CD4-positive, alpha-beta T cell treated with Interleukin-4 for 4 hours (primary cell): Measurements from ENCODE around the gene LRRC2.
"Not testable (repeated sequence)": the region's sequence is repeated elsewhere in the genome, so short reads cannot be mapped to it uniquely, and the experiment has no call there.

Source experiments
- DNase-seq: peaks from one replicate; pipeline ENCODE4 v3.0.0-alpha.2; 2020

LRRC2 gene

DNA sequence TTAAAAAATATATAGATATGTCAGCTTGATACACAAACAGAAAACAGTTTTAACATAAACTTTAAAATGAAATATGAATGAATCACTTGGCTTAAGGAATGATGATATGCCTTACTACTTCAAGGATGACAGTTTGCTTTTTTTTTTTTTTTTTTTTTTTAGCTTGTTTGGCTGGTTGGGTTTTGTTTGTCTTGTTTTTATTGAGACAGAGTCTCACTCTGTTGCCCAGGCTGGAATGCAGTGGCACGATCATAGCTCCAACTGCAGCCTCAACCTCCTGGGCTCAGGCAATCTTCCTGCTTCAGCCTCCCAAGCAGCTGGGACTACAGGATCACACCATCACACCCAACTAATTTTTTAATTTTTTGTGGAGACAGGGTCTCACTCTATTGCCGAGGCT, 14.5 kb downstream of the LRRC2 start:
- no peak for DNase-seq

DNA sequence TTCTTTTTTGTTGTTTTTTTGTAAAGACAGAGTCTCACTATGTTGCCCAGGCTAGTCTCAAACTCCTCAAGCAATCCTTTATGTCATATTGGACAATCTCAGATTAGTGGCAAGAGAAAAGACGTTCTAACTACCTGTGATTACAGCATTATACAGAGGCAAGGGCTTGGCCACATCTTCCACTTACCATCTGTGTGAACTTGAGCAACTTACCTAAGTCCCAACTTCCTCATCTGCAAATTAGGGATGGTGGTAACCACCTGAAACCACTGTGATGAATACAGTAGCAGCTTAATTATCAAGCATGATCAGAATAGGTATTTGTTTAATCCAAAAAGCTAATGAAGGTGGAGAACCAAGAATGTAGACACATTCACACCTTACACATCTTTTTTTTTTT, 16.1 kb downstream of the LRRC2 start:
- DNase-seq = no peak

DNA sequence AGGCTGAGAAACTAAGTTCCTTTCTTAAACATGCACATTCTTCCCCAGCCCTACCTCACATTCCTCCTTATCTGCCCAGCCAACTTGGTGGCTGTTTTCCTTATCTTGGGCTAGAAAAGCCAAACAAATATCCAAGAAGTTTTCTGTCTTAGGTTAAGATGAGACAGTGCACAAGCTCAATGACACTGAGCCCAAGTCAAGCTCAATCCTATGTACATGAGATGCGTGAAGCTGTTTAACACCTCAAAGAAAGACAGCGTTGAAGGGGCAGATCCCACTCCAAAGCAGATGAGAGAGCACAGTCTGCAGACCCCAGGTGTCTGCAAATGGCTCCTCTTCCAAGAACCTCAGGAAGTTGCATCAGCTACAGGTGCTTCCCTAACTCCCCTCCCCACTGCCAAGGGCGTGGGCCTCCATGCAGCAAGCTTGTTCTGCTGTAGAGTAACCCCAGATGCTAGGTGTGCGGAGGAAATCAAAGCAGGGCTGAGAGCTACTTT, 16.6 kb downstream of the LRRC2 start:
- no peak for DNase-seq

DNA sequence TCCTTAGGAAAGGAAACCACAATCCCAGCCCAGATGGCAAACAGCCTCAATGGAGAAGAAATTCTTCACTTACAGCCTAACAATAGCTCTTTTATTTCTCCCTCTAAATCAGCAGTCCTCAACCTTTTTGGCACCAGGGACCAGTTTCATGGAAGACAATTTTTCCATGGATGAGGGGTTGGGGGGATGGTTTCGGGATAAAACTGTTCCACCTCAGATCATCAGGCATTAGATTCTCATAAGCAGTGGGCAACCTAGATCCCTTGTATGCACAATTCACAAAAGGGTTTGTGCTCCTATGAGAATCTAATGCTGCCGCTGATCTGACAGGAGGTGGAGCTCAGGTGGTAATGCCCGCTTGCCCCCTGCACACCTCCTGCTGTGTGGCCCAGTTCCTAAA, 17.5 kb downstream of the LRRC2 start:
- not testable (repeated sequence) for DNase-seq

DNA sequence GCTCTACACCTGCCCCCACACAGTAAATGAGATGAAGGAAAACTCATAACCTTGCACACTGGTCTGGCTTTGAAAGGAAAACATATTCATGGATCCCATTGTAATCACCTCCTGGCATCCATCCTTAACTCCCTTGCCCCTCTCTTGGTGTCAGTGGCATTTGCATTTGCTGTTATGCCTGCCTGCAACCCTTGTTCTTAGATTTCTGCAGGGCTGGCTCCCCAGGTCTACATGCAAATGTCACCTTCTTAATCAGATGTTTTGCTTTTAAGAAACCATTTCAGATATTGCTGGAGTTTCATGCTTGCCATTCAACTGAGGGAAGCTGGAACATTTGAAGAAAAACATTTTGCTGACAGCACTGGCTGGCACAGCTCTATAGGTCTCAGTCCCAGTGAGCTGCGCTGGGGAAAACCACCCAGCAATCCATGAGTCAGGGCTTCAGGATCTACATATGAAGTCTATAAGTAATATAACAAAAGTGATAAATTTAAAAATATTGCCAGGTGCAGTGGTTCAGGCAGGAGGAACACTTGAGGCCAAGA, 19.1 kb downstream of the LRRC2 start:
- no peak for DNase-seq

DNA sequence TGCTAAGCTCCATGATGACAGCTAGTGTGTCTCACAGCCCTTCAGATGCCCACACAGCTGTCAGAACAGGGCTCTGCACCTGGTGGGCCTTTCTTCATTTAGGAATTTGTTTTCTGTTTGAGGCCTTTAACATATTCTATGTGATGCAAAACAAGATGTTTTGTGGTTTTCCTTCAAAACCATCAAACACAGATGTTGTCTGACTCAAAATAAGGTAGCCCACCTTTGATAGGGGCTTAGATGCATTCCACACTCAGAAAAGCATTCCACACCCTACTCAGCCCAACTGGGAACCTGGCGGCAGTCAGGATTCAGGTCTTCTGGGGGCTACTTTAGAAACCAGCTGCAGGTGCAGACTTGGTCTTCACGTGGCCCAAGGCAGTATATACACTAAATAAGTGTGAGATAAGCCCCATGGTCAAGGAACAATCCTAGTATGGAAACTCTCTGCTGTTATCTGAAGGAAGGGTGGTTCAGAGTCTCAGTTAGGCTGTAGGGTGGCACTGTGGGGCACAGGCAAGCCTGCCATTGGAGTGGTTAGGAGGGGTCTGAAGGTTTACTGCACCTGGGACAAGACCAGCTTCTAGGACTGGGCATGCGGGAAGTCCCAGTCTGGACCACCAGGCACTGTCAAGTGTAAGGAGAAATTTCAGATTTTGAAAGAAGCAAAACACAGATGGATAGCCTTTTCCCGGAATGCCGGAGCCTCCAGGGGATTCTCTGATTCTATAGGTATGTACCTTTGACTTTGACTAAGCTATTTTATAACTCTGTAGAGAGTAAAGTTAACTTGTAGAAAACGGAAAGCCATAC, 20.1 kb downstream of the LRRC2 start:
- DNase-seq = no peak

DNA sequence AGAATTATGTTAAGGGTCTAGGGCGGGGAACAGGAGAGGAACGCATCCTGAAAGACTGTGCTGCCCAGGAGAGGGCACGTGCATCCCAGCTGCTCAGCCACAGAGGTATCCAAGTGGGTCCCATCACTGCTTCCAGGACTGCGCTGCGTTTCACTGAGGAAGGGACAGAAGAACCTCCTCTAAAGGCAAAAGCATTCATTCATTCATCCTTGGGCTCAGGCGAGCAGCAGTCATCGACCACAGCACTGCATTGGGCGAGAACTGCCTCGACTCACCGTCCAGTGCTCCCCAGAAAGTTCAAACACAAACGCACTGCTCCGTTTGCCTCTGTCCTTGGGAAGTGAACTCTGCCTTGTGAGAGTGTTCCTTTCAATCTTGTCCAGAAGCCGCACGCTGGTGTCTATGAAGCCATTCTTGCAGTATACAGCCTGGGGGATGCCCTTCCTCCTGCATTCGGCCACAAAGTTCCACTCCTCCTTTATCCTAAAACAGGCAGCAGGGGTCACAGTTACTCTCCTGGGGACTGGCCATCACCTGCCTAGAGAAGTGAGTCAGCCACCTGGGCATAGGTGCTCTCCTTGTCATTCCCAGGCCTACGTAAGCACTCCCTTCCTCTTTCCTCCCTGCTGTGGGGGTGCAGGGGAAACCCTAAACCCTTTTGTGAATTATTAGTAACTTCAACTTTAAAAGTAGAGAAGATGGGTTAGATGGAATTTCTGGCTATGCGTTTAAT, 21.2 kb downstream of the LRRC2 start:
- no peak for DNase-seq

DNA sequence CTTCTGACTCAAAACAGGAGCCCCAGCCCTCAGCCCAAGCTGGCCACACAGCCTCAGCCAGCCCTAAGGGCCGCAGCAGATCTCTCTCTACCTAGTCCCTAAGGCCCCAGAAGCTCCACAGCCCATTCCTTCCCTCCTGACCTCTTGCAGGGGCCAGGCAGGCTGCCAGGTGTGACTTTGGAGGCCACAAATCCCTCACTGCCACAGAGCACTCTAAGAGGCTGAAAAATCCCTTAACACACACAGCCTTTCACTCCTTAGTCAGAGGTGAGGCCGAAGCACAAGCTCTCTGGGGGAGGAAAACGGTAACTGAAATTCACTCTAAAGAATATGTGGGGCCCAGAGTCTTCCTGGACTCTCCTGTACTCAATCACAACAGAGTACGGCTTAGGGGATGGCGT, 23.3 kb downstream of the LRRC2 start:
- DNase-seq = no peak

DNA sequence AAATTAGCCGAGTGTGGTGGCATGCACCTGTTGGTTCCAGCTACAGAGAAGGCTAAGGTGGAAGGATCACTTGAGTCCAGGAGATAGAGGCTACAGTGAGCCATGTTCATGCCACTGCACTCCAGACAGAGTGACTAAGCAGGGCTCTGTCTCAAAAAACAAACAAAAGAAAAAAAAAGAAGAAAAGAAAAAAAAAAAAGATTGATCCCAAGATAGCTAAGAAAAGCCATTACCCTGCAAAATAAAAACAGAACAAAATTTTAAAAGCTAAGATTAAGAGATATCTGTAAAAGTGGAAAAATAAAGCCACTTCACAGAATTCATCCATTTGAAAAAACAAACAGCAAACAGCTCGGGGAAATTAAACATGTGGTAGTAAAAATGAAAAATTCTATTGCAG, 23.8 kb downstream of the LRRC2 start:
- DNase-seq = peak; percentile 13

DNA sequence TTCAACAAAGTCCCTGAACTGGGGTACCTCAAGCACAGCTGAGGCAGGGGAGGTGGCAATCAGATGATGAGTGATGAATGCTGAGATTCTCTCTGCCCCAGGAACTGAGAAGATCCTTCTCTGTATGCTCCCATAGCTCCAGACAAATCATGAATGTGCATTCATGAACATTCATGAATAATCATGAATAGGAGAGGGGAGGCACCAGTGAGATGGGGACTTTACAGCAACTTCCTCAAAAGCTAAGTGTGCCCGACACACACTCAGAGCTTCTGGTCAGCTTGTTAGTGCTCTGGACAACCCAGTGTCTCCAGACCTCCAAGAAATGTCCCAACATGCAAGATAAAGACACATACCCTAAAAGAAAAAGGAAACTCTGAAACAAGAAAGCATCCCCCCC, 24.3 kb downstream of the LRRC2 start:
- no peak for DNase-seq

DNA sequence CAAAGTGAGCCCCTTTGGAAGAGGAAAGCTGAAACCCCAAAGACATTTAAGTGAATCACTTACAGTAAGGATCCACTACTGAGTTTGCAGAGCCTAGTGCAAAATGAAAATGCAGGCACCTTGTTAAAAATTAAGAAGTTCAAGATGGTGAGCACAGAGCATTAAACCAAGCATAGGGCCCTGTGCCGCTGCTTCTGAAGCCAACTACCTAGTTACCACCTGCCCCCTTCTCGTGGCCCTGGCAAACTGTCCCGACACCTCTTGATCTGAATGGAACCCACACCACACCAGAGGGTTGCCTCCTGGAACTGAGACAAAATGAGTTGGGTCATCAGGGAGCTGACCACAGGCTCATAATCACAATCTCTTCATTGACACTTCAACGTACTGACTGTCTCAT, 25.6 kb downstream of the LRRC2 start:
- no peak for DNase-seq

DNA sequence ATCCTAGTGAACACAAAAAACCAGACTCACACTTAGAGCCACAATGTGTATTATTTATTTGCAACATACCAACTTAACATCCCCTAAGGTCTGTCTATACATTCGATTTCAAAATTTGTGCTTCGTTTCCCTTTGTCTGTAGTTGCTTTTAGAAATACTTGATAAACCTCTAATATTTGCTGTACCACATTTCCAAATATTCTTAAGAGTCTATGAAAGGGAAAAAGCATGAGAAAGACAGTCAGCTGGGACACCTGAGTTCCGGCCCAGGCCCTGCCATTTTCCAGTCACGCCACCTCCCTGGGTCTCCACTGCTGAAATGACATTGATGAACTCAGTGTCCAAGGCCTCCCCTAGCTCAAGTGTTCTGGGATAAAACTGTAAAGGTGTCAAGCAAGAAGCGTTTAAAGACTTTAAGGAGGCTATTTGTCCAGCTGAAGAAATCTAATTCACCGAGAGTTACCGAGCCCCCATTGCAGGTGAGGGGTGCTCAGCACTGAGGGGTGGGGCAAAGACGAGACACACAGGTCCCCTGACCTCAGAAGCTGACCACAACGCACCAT, 26.6 kb downstream of the LRRC2 start:
- DNase-seq = no peak

DNA sequence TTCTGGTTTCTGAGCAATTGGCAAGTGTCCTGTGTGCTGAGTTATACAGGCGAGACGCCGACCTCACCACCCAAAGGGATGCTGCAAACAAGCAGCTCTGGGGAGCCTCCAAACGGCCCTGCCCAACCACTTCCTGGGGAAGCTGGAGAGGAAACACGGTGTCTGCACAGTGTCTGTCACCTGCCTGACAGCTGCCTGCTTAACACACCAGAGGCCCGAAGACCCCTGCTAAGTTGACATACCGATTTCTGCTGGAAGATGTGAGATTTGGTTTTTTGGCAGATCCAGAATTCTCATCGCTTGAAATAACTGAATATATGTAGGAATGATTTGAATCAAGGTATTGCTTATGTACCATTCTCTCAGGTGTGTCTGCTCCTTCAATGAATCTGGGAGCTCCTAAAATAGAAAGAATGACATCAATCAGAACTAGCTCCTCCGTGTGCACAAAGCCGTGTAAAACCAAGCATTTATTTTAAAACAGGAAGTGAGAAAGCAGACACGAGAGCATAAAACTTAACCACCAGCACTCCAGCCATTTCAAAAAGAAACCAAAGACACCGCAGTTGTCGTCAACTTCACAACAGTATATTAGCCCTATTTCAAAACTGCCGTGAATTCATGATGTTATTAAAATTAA, 27.2 kb downstream of the LRRC2 start:
- DNase-seq = peak; percentile 95

DNA sequence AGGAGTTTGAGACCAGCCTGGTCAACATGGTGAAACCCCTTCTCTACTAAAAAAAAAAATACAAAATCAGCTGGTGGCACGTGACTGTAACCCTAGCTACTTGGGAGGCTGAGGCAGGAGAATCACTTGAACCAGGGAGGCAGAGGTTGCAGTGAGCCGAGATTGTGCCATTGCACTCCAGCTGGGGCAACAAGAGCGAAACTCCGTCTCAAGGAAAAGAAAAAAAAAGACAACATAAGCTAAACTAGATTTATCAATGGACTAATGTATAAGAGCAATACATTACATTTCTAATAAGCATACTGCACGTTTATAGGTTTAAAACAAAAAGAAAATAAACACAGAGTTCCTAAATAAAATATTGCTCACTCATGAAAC, 27.7 kb downstream of the LRRC2 start:
- not testable (repeated sequence) for DNase-seq

DNA sequence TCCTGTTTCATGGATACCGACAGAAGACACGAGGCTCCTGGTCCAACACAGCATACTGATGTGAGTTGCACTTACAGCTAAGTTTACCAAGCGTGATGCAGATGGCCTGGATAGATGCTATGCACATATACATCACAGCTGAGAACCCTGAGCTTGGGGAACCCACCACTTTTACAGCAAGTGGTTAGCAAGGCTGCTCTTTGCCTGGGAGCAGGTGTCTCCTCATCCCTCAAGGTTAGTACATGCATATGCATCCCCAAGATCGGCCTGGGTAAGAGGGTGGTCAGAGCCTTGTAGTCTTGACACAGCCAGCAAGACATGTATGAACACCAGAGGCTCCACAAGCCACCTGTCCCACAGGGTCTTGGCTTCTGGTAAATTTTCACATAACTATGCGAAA, 28.3 kb downstream of the LRRC2 start:
- DNase-seq = no peak

DNA sequence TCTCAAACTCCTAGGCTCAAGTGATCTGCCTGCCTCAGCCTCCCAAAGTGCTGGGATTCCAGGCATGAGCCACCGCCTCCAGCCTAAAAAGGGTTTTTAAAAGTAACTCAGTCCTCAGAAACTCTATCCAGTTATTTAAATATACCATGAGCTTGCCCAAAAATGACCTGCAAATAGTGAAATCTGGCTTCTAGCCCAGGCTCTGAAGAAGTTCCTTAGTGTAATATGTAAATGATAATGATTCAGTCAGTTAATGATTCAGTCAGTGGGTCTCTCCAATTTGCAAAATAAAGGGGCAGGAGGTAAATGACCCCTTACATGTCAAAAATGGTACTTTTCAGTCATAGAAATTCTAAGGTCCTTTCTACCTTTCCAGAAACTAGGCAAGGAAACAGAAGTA, 28.8 kb downstream of the LRRC2 start:
- no peak for DNase-seq

DNA sequence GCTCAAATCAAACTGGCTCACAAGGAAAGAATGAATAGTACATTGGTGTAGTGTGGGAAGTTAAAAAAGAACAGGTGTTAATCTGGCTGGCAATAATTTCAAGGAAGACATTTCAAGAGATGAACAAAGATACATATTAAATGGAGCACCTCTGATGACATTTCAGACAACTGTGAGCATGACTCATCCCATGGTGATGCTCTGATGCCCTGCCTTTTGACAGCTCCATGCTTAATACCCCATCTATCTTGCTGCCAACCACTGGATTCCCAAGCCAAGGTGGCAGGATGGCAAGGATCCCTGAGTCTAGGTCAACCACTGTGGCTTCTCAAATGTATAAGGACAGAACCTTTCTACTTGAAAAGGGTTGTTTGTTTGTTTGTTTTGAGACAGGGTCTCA, 29.3 kb downstream of the LRRC2 start:
- peak; percentile 27 for DNase-seq

DNA sequence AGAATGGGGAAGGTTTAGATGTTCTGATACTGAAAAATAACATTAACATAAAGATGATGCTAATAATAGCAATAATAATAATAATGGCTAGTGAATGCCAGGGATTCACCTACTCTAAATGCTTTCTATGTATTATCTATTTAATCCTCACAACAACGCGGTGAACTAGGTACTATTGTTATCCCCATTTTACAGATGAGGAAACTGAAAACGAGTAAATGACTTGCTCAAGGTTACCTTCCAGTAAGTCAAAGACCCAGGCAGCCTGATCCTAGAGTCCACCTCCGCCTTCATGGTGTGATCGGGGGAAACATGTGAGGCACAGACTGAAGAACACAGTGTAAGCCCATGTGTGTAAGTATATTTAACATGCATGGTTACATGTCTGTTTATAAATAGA, 30.4 kb downstream of the LRRC2 start:
- no peak for DNase-seq

DNA sequence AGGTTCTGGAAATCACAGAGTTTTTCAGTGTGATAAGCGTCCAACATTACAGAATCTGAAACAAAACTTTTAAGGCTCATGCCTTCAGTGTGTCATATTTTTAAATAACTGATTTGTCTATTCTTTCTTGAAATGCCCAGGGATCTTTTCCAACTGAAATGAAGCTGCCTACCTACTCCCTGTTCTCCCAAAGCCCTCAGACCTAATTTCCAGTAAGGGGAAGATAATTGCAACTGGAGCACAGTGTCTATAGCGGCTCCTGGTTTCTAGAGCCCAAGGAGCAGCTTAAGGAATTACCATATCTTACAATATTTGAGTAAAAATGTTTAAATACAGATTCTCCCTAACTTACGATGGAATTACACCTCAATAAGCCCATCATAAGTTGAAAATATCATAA, 33.0 kb downstream of the LRRC2 start:
- DNase-seq = no peak

DNA sequence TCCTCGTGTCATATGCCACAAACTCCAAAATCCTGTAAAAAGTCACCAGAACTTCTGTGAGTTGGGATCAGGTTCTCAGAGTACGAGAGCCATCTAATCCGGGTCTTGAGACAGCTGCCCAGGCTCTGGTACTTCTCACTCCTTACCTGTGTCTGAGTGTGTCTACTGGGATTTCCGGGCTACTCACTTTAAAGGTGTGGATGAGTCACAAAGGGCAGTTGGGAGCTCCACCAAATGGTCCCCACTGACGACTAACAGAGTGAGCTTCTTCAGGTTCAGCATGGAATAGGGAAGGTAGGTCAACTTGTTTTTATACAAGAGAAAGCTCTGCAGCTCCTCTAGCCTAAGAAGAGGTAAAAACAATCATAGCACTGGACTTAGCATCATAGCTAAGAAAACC, 38.9 kb downstream of the LRRC2 start:
- no peak for DNase-seq

DNA sequence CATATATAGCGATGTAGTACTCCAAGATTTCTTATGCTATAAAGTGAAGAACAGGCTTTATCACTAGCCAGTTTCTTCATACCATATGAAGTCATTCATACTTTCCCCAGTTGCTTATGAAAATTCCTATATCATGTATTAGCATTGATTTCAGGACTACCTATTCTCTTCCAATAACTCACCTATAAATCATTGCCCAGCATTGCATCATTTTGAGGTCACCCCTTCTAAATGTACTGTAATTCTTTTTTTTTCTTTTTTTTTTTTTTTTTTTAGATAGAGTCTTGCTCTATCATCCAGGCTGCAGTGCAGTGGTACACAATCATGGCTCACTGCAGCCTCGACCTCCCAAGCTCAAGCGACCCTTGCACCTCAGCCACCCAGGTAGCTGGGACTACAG, 41.3 kb downstream of the LRRC2 start:
- DNase-seq = no peak

DNA sequence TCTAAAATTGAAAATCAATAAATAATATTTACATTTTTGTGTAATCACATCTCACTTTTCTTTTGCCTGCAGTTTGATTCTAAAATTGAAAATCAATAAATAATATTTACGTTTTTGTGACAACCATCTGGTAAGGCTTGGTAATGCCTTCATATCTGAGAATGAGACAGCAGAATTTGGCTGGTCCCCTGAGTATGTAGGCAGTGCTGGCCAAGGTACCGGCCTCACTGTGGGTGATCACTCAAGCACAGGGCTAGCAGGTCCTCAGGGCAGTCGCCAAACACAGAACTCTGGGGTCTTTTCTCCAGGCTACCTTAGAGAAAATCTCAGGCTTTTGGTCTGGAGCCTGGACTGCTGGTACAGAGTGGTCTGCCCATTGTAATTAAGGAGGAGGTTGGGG, 42.1 kb downstream of the LRRC2 start:
- DNase-seq = no peak

DNA sequence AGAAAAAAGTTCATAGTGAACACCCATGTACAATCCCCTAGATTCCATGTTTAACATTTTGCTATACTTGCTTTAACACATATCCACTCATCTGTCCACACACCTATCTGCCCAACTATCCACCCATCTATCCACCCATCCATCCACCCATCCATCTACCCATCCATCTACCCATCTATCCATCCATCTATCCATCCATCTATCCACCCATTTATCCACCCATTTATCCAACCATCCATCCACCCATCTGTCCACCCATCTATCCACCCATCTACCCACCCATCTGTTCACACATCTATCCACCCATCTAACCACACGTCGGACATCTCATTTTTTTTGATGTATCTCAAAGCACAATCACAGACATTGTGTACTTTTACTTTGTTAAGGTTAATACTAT, 42.5 kb downstream of the LRRC2 start:
- DNase-seq = no peak
